ENCODE results near the gene LCN15.

DNA sequence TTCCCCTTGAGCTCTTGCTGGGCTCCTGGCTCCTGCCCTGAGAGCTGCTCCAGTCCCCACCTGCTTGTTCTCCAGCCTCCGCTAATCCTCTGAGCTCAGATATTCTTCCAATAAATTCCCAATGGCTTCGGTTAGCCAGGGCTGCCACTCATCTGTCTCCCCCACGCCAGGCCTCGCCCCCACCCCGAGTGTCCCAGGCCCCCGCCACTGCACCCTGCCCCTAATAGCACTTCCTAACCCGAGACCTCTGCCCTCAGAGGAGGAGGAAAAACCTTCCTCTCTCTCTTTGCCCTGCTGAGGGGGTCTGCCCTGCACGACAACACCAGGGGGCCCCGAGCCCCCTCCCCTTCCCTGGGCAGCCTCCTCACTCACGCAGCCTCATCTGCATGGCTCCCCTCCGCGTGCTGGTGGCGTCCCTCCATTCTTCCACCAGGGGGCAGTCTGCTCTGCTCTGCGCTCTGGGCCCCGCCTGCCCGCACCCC lies 5.4 kb upstream of the LCN15 start:
- TF ChIP-seq, protein P1, sequence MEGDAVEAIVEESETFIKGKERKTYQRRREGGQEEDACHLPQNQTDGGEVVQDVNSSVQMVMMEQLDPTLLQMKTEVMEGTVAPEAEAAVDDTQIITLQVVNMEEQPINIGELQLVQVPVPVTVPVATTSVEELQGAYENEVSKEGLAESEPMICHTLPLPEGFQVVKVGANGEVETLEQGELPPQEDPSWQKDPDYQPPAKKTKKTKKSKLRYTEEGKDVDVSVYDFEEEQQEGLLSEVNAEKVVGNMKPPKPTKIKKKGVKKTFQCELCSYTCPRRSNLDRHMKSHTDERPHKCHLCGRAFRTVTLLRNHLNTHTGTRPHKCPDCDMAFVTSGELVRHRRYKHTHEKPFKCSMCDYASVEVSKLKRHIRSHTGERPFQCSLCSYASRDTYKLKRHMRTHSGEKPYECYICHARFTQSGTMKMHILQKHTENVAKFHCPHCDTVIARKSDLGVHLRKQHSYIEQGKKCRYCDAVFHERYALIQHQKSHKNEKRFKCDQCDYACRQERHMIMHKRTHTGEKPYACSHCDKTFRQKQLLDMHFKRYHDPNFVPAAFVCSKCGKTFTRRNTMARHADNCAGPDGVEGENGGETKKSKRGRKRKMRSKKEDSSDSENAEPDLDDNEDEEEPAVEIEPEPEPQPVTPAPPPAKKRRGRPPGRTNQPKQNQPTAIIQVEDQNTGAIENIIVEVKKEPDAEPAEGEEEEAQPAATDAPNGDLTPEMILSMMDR (IDR thresholded peaks at IDR 0.05) = peak in 5 of 6 experiments; percentile 15 to 38 (median 18)
- TF ChIP-seq POLR2A (IDR thresholded peaks at IDR 0.05) = no peak
